Trophoblast cell (in vitro differentiated cells and primary cell): ENCODE results near the gene STIM1.

Experiments used
- DNase-seq, 2 donors: peaks; one replicate each; pipeline ENCODE4 v3.0.0-alpha.2; 2016
- H2AFZ ChIP-seq: 2 replicates; pipeline ENCODE4 v1.6.1; 2013; ENCODE audit warnings: low read length, moderate library complexity, mild to moderate bottlenecking; ENCODE audit not compliant: insufficient read depth, poor library complexity
- H2AK5ac ChIP-seq: 2 replicates; pipeline ENCODE4 v1.6.1; 2013; ENCODE audit warnings: mild to moderate bottlenecking, low read length
- H2BK120ac ChIP-seq: 2 replicates; pipeline ENCODE4 v1.6.1; 2013; ENCODE audit warnings: low read length, mild to moderate bottlenecking, moderate library complexity; ENCODE audit not compliant: insufficient read depth, poor library complexity
- H2BK12ac ChIP-seq: 2 replicates; pipeline ENCODE4 v1.6.1; 2013; ENCODE audit warnings: mild to moderate bottlenecking, low read length, moderate library complexity
- H2BK5ac ChIP-seq: 2 replicates; pipeline ENCODE4 v1.6.1; 2013; ENCODE audit warnings: low read length, low read depth, moderate library complexity, mild to moderate bottlenecking; ENCODE audit not compliant: poor library complexity
- H3K14ac ChIP-seq: 2 replicates; pipeline ENCODE4 v1.6.1; 2013; ENCODE audit warnings: mild to moderate bottlenecking, low read length
- H3K18ac ChIP-seq: 2 replicates; pipeline ENCODE4 v1.6.1; 2013; ENCODE audit warnings: mild to moderate bottlenecking, low read length
- H3K23ac ChIP-seq: 2 replicates; pipeline ENCODE4 v1.6.1; 2013; ENCODE audit warnings: low read length
- H3K27ac ChIP-seq: 2 replicates; pipeline ENCODE4 v1.5.1; 2013; ENCODE audit warnings: low read depth, mild to moderate bottlenecking, inconsistent platforms, low read length, moderate library complexity
- H3K27me3 ChIP-seq: 2 replicates; pipeline ENCODE4 v1.6.1; 2013; ENCODE audit warnings: inconsistent platforms, mild to moderate bottlenecking, low read length, moderate library complexity; ENCODE audit not compliant: insufficient read depth
- H3K36me3 ChIP-seq, 2 experiments: 1 replicate in 1 of 2; 2 replicates in 1 of 2; pipeline ENCODE4 v1.6.1; 2013; ENCODE audit warnings: low read length in 2 of 2, mild to moderate bottlenecking in 2 of 2, moderate library complexity in 1 of 2; ENCODE audit not compliant: insufficient read depth in 2 of 2, control insufficient read depth in 1 of 2
- H3K4ac ChIP-seq: 2 replicates; pipeline ENCODE4 v1.6.1; 2013; ENCODE audit warnings: low read depth, mild to moderate bottlenecking, low read length, moderate library complexity
- H3K4me1 ChIP-seq, 2 experiments: 1 replicate in 1 of 2; 2 replicates in 1 of 2; pipeline ENCODE4 v1.6.1; 2013; ENCODE audit warnings: low read length in 2 of 2, mild to moderate bottlenecking in 2 of 2, moderate library complexity in 1 of 2; ENCODE audit not compliant: insufficient read depth in 2 of 2, control insufficient read depth in 1 of 2
- H3K4me2 ChIP-seq: 2 replicates; pipeline ENCODE4 v1.6.1; 2013; ENCODE audit warnings: inconsistent platforms, mild to moderate bottlenecking, low read length, moderate library complexity
- H3K4me3 ChIP-seq: 2 replicates; pipeline ENCODE4 v1.5.1; 2013; ENCODE audit warnings: mild to moderate bottlenecking, low read depth, low read length, inconsistent platforms
- H3K79me1 ChIP-seq: one replicate; pipeline ENCODE4 v1.6.1; 2013; ENCODE audit warnings: low read length
- H3K79me2 ChIP-seq: 2 replicates; pipeline ENCODE4 v1.6.1; 2013; ENCODE audit warnings: low read length, mild to moderate bottlenecking; ENCODE audit not compliant: control insufficient read depth, insufficient read depth, poor library complexity
- H3K9ac ChIP-seq: 2 replicates; pipeline ENCODE4 v1.6.1; 2013; ENCODE audit warnings: mild to moderate bottlenecking, low read length
- H3K9me3 ChIP-seq: 2 replicates; pipeline ENCODE4 v1.6.1; 2013; ENCODE audit warnings: low read depth, mild to moderate bottlenecking, control low read depth, inconsistent platforms, low read length; ENCODE audit not compliant: insufficient read depth
- H4K12ac ChIP-seq: 2 replicates; pipeline ENCODE4 v1.6.1; 2013; ENCODE audit warnings: low read depth, mild to moderate bottlenecking, low read length, moderate library complexity
- H4K8ac ChIP-seq: 2 replicates; pipeline ENCODE4 v1.6.1; 2013; ENCODE audit warnings: low read depth, mild to moderate bottlenecking, low read length, moderate library complexity
- H4K91ac ChIP-seq: one replicate; pipeline ENCODE4 v1.6.1; 2013; ENCODE audit warnings: low read depth, mild to moderate bottlenecking, low read length, moderate library complexity
- WGBS: extraction: QIAGEN DNeasy Blood & Tissue Kit; methylation state at CpG from one replicate; pipeline ENCODE4 v1.1.7; 2013; ENCODE audit warnings: missing lambda C conversion rate; ENCODE audit not compliant: insufficient read length, insufficient coverage; ENCODE audit errors: extremely low coverage; 5-methylcytosine and 5-hydroxymethylcytosine counted together

STIM1 gene

GRCh38 chr11:3849297-3849874 is 6.1 kb upstream of the STIM1 start:
- Histone ChIP-seq H2AFZ (no peak overlapping the region), H2BK5ac (no peak overlapping the region), H3K4ac (no peak overlapping the region), H3K4me1 (peaks cover 0 to 4% of the 10 kb centered on the region in 2 experiments), H2BK120ac (no peak overlapping the region), H3K4me3 (no peak overlapping the region), H3K27ac (no peak overlapping the region), H3K9me3 (no peaks in the 10 kb centered on the region), H3K9ac (no peak overlapping the region), H2BK12ac (no peak overlapping the region), H4K91ac (no peak overlapping the region), H3K79me2 (no peaks in the 10 kb centered on the region), H3K14ac (no peak overlapping the region), H3K4me2 (no peak overlapping the region), H3K79me1 (no peaks in the 10 kb centered on the region), H3K27me3 (no peaks in the 10 kb centered on the region), H4K12ac (no peak overlapping the region), H4K8ac (no peak overlapping the region), H3K36me3 (no peaks in the 10 kb centered on the region), H2AK5ac (no peak overlapping the region), H3K23ac (no peak overlapping the region), H3K18ac (no peak overlapping the region)
- peak; percentile 25 to 86 for DNase-seq
- WGBS: no CpG with 5 or more reads among the region's 10 CpGs

- peaks cover 4 to 11% of the 10 kb centered on the region in 2 experiments for H3K4me1 ChIP-seq
- no peaks in the 10 kb centered on the region for H3K36me3 ChIP-seq
- peaks cover 8% of the 10 kb centered on the region for H3K79me1 ChIP-seq
- H2BK5ac ChIP-seq: no peak overlapping the region
- no peak overlapping the region for H4K12ac ChIP-seq
- H4K91ac ChIP-seq: no peak overlapping the region
- H2BK12ac ChIP-seq: no peak overlapping the region
- H3K27ac ChIP-seq: no peak overlapping the region
- no peak overlapping the region for H2BK120ac ChIP-seq
- no peak for DNase-seq
- H3K4me2 ChIP-seq: no peak overlapping the region
- no peak overlapping the region for H2AK5ac ChIP-seq
- H3K23ac ChIP-seq: no peak overlapping the region
- peaks cover 8% of the 10 kb centered on the region for H3K79me2 ChIP-seq
- H3K18ac ChIP-seq: no peak overlapping the region
- H3K27me3 ChIP-seq: no peaks in the 10 kb centered on the region
- H3K14ac ChIP-seq: no peak overlapping the region
- H3K9me3 ChIP-seq: no peaks in the 10 kb centered on the region
- no peak overlapping the region for H3K4ac ChIP-seq
- 100% methylated on average over 1 of the region's 1 CpG for WGBS
- H2AFZ ChIP-seq: no peak overlapping the region
- H3K9ac ChIP-seq: no peak overlapping the region
- no peak overlapping the region for H3K4me3 ChIP-seq
- no peak overlapping the region for H4K8ac ChIP-seq
Observed at GRCh38 chr11:3853545-3853842, 2.0 kb upstream of the STIM1 start.

- no peaks in the 10 kb centered on the region for H3K27me3 ChIP-seq
- peak overlapping the region; percentile 56 for H2BK12ac ChIP-seq
- H3K79me1 ChIP-seq: peaks cover 8% of the 10 kb centered on the region
- no peak for DNase-seq
- no peaks in the 10 kb centered on the region for H3K9me3 ChIP-seq
- no peak overlapping the region for H3K4ac ChIP-seq
- peak overlapping the region; percentile 51 for H4K8ac ChIP-seq
- H4K12ac ChIP-seq: peak overlapping the region; percentile 34
- no peaks in the 10 kb centered on the region for H3K36me3 ChIP-seq
- no CpG with 5 or more reads among the region's 11 CpGs for WGBS
- no peak overlapping the region for H3K18ac ChIP-seq
- peaks cover 8% of the 10 kb centered on the region for H3K79me2 ChIP-seq
- peak overlapping the region; percentile 38 for H3K14ac ChIP-seq
- peak overlapping the region; percentile 50 for H2AFZ ChIP-seq
- no peak overlapping the region for H3K9ac ChIP-seq
- no peak overlapping the region for H3K27ac ChIP-seq
- no peak overlapping the region for H2BK120ac ChIP-seq
- H3K4me3 ChIP-seq: no peak overlapping the region
- H3K4me2 ChIP-seq: no peak overlapping the region
- no peak overlapping the region for H3K23ac ChIP-seq
- H3K4me1 ChIP-seq: peaks cover 4 to 11% of the 10 kb centered on the region in 2 experiments
- H2AK5ac ChIP-seq: no peak overlapping the region
- H4K91ac ChIP-seq: peak overlapping the region; percentile 25
- no peak overlapping the region for H2BK5ac ChIP-seq
Observed at GRCh38 chr11:3853899-3854659, 1.4 kb upstream of the STIM1 start.

DNA sequence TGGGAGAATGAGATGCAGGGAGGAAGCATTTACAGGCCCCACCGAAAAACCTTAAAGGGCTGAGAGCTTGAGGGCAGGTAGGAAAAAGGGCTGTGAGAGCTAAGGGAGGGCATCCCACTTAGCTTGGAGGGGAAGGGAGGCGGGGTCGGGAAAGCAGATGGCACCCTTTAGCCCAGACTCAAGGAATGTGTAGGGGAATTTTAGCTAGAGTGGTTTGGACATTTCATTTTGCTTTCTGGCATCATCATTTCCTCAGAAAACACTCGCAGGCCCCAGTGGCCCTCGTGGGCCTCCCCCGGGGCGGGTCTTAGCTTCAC is 846 bp upstream of the STIM1 start:
- peaks cover 8% of the 10 kb centered on the region for H3K79me1 ChIP-seq
- no peaks in the 10 kb centered on the region for H3K9me3 ChIP-seq
- H3K4me3 ChIP-seq: no peak overlapping the region
- H4K91ac ChIP-seq: no peak overlapping the region
- H2AK5ac ChIP-seq: no peak overlapping the region
- H2AFZ ChIP-seq: peak overlapping the region; percentile 50
- WGBS: no CpG with 5 or more reads among the region's 7 CpGs
- H3K4ac ChIP-seq: no peak overlapping the region
- no peak overlapping the region for H3K27ac ChIP-seq
- no peak overlapping the region for H3K9ac ChIP-seq
- H4K12ac ChIP-seq: peak overlapping the region; percentile 34
- no peak overlapping the region for H3K18ac ChIP-seq
- peaks cover 9 to 15% of the 10 kb centered on the region in 2 experiments for H3K4me1 ChIP-seq
- no peak overlapping the region for H3K23ac ChIP-seq
- H3K36me3 ChIP-seq: no peaks in the 10 kb centered on the region
- no peak for DNase-seq
- H3K4me2 ChIP-seq: peak overlapping the region; percentile 42
- H3K14ac ChIP-seq: no peak overlapping the region
- H3K79me2 ChIP-seq: peaks cover 8% of the 10 kb centered on the region
- peak overlapping the region; percentile 51 for H4K8ac ChIP-seq
- no peak overlapping the region for H2BK120ac ChIP-seq
- no peak overlapping the region for H2BK12ac ChIP-seq
- no peaks in the 10 kb centered on the region for H3K27me3 ChIP-seq
- H2BK5ac ChIP-seq: no peak overlapping the region
